SK-N-SH (cell line): ENCODE measurements around the gene GAMT. TPM values are rescaled to one million over a fixed set of nuclear protein-coding genes. Genes with fewer than 3 reads are reported as not detected.

ENCODE experiments used
- CTCF ChIA-PET: fragments of 300-600, 350-600 bp; formaldehyde crosslinking; extraction: SDS; loops from one replicate; lab custom pipeline; 2021; lab: Yijun Ruan, JAX
- POLR2A ChIA-PET: fragments of 350-600 bp; sonication (Branson Sonifier 250); formaldehyde crosslinking; extraction: SDS; loops from one replicate; lab custom pipeline; 2020; ENCODE audit warnings: antibody characterized with exemption, inconsistent platforms; lab: Yijun Ruan, JAX
- DNase-seq: peaks from one replicate; pipeline ENCODE4 v3.0.0; 2012
- H2AFZ ChIP-seq: fragments of 200-600 bp; sonication (generic); 2 replicates; pipeline ENCODE4 v1.8.1; 2016; ENCODE audit warnings: antibody characterized with exemption, mild to moderate bottlenecking, low read depth
- H3F3A ChIP-seq: fragments of 200-600 bp; sonication (generic); replicated peaks from 2 replicates; pipeline ENCODE3; 2016; ENCODE audit warnings: antibody characterized with exemption, mild to moderate bottlenecking; ENCODE audit not compliant: insufficient read depth
- H3K27ac ChIP-seq, 2 experiments: fragments of 200-500 bp in 1 of 2; fragments of 200-600 bp in 1 of 2; sonication (Bioruptor generic) in 1 of 2; sonication (generic), shearing (Covaris generic) in 1 of 2; 2 replicates each; pipeline versions ENCODE4 v1.5.1 to v1.6.1; 2014 to 2016; ENCODE audit warnings: low read depth in 2 of 2, inconsistent platforms in 1 of 2, low read length in 1 of 2, mild to moderate bottlenecking in 1 of 2, mixed read lengths in 1 of 2
- H3K27me3 ChIP-seq: fragments of 200-600 bp; sonication (generic), shearing (Covaris generic); 2 replicates; pipeline ENCODE4 v1.6.1; 2016; ENCODE audit warnings: mixed run types; ENCODE audit not compliant: insufficient read depth
- H3K36me3 ChIP-seq, 2 experiments: fragments of 200-500 bp in 1 of 2; fragments of 200-600 bp in 1 of 2; sonication (Bioruptor generic) in 1 of 2; sonication (generic) in 1 of 2; replicated peaks in 1 of 2; 2 replicates each; pipeline versions ENCODE3 to v1.5.1; 2014 to 2016; ENCODE audit warnings: low read length in 1 of 2, mild to moderate bottlenecking in 1 of 2; ENCODE audit not compliant: insufficient read depth in 2 of 2, control insufficient read depth in 1 of 2
- H3K4me1 ChIP-seq, 2 experiments: fragments of 200-500 bp in 1 of 2; fragments of 200-600 bp in 1 of 2; sonication (Bioruptor generic) in 1 of 2; sonication (generic), shearing (Covaris generic) in 1 of 2; 2 replicates each; pipeline versions ENCODE4 v1.5.1 to v1.6.1; 2014 to 2016; ENCODE audit warnings: low read depth in 1 of 2, low read length in 1 of 2, mixed run types in 1 of 2; ENCODE audit not compliant: insufficient read depth in 2 of 2, control insufficient read depth in 1 of 2
- H3K4me2 ChIP-seq: fragments of 200-600 bp; sonication (generic), shearing (Covaris generic); 2 replicates; pipeline ENCODE4 v1.6.1; 2017; ENCODE audit warnings: mixed run types
- H3K4me3 ChIP-seq, 2 experiments: fragments of 200-500 bp in 1 of 2; fragments of 200-600 bp in 1 of 2; sonication (Bioruptor generic) in 1 of 2; sonication (generic), shearing (Covaris generic) in 1 of 2; 2 replicates each; pipeline versions ENCODE4 v1.5.1 to v1.8.1; 2014 to 2016; ENCODE audit warnings: low read depth in 2 of 2, inconsistent platforms in 1 of 2, low read length in 1 of 2, mild to moderate bottlenecking in 1 of 2, mixed read lengths in 1 of 2, moderate library complexity in 1 of 2
- H3K79me2 ChIP-seq: fragments of 200-600 bp; sonication (generic); 2 replicates; pipeline ENCODE4 v1.8.1; 2017; ENCODE audit warnings: mild to moderate bottlenecking; ENCODE audit not compliant: insufficient read depth
- H3K9ac ChIP-seq: fragments of 200-600 bp; sonication (generic); 2 replicates; pipeline ENCODE4 v1.6.1; 2017; ENCODE audit warnings: mixed run types
- H3K9me2 ChIP-seq: fragments of 200-600 bp; sonication (generic); 2 replicates; pipeline ENCODE4 v1.6.1; 2017; ENCODE audit warnings: mixed run types
- H3K9me3 ChIP-seq: fragments of 200-600 bp; sonication (generic); 2 replicates; pipeline ENCODE4 v1.6.1; 2017; ENCODE audit warnings: mixed run types, mild to moderate bottlenecking, moderate library complexity
- H4K20me1 ChIP-seq: fragments of 200-600 bp; sonication (generic); 2 replicates; pipeline ENCODE4 v1.6.1; 2017; ENCODE audit warnings: mild to moderate bottlenecking, mixed run types; ENCODE audit not compliant: insufficient read depth
- CHD2 ChIP-seq: fragments of 150-350 bp; IDR thresholded peaks from 2 replicates; pipeline ENCODE4 v1.6.1; 2018; ENCODE audit warnings: low read length; ENCODE audit not compliant: partially characterized antibody
- ELF1 ChIP-seq: IDR thresholded peaks from 2 replicates; pipeline ENCODE4 v1.4.0; 2012
- EP300 ChIP-seq, 2 experiments: IDR thresholded peaks; 2 replicates each; pipeline versions ENCODE4 v1.4.0 to v1.6.1; 2012; ENCODE audit warnings: borderline replicate concordance in 1 of 2, low read depth in 1 of 2, low read length in 1 of 2
- EZH2phosphoT487 ChIP-seq: fragments of 200-600 bp; sonication (generic); IDR thresholded peaks from 2 replicates; pipeline ENCODE4 v1.6.1; 2017; ENCODE audit warnings: low read depth, mixed run types, mild to moderate bottlenecking, antibody characterized with exemption, moderate library complexity, borderline replicate concordance
- NFIC ChIP-seq: IDR thresholded peaks from 2 replicates; pipeline ENCODE4 v1.4.0; 2012; ENCODE audit warnings: borderline replicate concordance
- NRF1 ChIP-seq: IDR thresholded peaks from 2 replicates; pipeline ENCODE4 v1.6.1; 2012; ENCODE audit warnings: low read depth, mild to moderate bottlenecking, low read length
- RFX5 ChIP-seq: IDR thresholded peaks from 2 replicates; pipeline ENCODE4 v1.6.1; 2012; ENCODE audit warnings: mild to moderate bottlenecking, improper control_type of control experiment, low read length
- RXRA ChIP-seq: IDR thresholded peaks from 2 replicates; pipeline ENCODE4 v1.4.0; 2012; ENCODE audit warnings: low read depth, mild to moderate bottlenecking, borderline replicate concordance
- SMC3 ChIP-seq: IDR thresholded peaks from 2 replicates; pipeline ENCODE4 v1.6.1; 2012; ENCODE audit warnings: low read depth, low read length, improper control_type of control experiment
- TAF1 ChIP-seq: IDR thresholded peaks from 2 replicates; pipeline ENCODE4 v1.6.1; 2012; ENCODE audit warnings: low read depth, mild to moderate bottlenecking, low read length, moderate library complexity, borderline replicate concordance
- WGBS: methylation state at CpG from one replicate; pipeline ENCODE4 v1.1.6; 2017; ENCODE audit warnings: low lambda C conversion rate; 5-methylcytosine and 5-hydroxymethylcytosine counted together
- polyA plus RNA-seq, 3 experiments: library from polyadenylated mRNA; depleted of rRNA; stranded (reverse); fragments of >200 nt; gene quantifications; 2 replicates each; pipeline ENCODE4 v1.2.3, GENCODE V29; 2012
- TF ChIP-seq, protein P1 (sequence below): IDR thresholded peaks from 2 replicates; pipeline ENCODE4 v1.4.0; 2012; ENCODE audit warnings: low read depth, borderline replicate concordance
- TF ChIP-seq, protein P2 (sequence below): IDR thresholded peaks from 2 replicates; pipeline ENCODE4 v1.4.0; 2012; ENCODE audit warnings: low read depth, borderline replicate concordance

GAMT gene
- polyA plus RNA-seq, 1 of the 3 experiments (the other 2 are of a cell fraction): 85.3 TPM

DNA sequence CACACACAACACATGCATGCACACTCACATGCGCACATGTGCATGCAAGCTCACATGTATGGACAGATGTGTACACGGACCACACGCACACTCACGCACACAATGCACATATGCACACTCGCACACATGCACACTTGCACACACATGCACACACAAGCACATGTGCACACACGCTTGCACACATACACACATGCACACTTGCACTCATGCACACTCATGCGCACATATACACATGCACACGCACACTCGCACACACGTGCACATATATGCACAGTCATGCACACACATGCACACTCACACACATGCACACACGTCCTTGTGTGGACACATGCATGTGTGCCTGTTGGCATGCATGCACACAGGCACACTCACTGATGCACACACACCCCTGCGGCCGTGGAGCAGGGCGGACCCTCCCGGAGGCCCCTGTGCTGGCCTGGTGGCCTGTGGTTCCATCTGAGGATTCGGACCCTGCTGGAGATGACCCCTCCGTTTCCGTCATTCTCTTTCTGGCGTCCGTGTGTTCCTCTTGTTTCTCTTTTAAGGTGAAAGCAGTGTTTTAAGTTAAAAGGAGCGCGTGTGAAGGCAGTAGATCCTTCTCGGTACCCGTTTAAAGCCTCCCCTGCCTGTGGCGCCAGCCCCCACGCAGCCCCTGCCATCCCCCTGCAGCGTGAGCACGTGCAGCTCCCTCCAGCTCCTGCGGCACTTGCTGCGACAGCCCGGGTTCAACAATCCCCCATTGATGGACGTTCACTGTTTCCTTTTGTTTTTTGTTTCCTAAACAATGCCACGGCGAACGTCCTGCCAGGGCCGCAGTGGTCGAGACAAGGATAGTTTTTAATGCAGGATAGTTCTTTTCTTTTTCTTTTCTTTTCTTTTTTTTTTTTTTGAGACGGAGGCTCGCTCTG, 12.1 kb downstream of the GAMT start (continued):
- TF ChIP-seq, protein P1, sequence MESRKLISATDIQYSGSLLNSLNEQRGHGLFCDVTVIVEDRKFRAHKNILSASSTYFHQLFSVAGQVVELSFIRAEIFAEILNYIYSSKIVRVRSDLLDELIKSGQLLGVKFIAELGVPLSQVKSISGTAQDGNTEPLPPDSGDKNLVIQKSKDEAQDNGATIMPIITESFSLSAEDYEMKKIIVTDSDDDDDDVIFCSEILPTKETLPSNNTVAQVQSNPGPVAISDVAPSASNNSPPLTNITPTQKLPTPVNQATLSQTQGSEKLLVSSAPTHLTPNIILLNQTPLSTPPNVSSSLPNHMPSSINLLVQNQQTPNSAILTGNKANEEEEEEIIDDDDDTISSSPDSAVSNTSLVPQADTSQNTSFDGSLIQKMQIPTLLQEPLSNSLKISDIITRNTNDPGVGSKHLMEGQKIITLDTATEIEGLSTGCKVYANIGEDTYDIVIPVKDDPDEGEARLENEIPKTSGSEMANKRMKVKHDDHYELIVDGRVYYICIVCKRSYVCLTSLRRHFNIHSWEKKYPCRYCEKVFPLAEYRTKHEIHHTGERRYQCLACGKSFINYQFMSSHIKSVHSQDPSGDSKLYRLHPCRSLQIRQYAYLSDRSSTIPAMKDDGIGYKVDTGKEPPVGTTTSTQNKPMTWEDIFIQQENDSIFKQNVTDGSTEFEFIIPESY: no peak
- TF ChIP-seq, protein P2, sequence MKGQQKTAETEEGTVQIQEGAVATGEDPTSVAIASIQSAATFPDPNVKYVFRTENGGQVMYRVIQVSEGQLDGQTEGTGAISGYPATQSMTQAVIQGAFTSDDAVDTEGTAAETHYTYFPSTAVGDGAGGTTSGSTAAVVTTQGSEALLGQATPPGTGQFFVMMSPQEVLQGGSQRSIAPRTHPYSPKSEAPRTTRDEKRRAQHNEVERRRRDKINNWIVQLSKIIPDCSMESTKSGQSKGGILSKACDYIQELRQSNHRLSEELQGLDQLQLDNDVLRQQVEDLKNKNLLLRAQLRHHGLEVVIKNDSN: no peak
- TF ChIP-seq NRF1 (no peak), NFIC (no peak), TAF1 (no peak), RFX5 (no peak), RXRA (no peak), SMC3 (no peak), ELF1 (no peak), CHD2 (no peak)

DNA sequence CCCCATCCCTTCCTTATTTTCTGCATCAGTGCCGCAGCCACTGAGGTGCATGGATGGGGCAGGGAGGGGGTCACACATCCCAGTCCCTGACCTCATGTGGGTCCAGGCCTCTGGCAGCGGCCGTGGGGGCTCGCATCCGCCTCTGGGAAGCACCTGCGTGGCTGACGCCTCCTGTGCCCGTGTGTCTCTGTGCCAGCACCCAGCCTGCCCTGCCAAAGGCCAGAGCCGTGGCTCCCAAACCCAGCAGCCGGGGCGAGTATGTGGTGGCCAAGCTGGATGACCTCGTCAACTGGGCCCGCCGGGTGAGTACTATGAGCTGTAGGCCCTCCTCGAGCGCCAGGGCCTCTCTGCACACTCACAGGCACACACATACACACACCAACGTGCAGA, 12.7 kb downstream of the GAMT start:
- 97% methylated on average over 6 of the region's 17 CpGs for WGBS
- Histone ChIP-seq H2AFZ (no peak overlapping the region), H3K9ac (no peak overlapping the region), H4K20me1 (no peaks in the 10 kb centered on the region), H3K27me3 (no peaks in the 10 kb centered on the region), H3K9me2 (no peaks in the 10 kb centered on the region), H3K36me3 (peaks cover 0 to 15% of the 10 kb centered on the region in 2 experiments), H3K4me2 (no peak overlapping the region), H3K4me3 (no peak overlapping the region), H3F3A (peaks cover 8% of the 10 kb centered on the region), H3K9me3 (no peaks in the 10 kb centered on the region), H3K4me1 (peaks cover 0 to 5% of the 10 kb centered on the region in 2 experiments; a peak in 1 of 4 replicates), H3K27ac (no peak overlapping the region), H3K79me2 (peaks cover 17% of the 10 kb centered on the region)
- ChIA-PET POLR2A (no interaction called here), CTCF (no interaction called here)
- DNase-seq: no peak
- TF ChIP-seq EZH2phosphoT487: no peak
- TF ChIP-seq, protein P1: no peak
- no peak for TF ChIP-seq EP300 (IDR thresholded peaks at IDR 0.05; ENCODE audit: borderline replicate concordance in 1 of 2, low read depth in 1 of 2, low read length in 1 of 2)
